NCI-H146 treated with DMSO at 0.1 percent for 48 hours (cell line): ENCODE data around the gene FGFR4.

Experiments
- DNase-seq: peaks from one replicate; lab custom pipeline; 2025; ENCODE audit not compliant: unreplicated experiment; lab: John Stamatoyannopoulos, UW

The FGFR4 gene

GRCh38 chr5:177099422-177100093 is 12.8 kb downstream of the FGFR4 start:
- peak; percentile 4 for DNase-seq

DNA sequence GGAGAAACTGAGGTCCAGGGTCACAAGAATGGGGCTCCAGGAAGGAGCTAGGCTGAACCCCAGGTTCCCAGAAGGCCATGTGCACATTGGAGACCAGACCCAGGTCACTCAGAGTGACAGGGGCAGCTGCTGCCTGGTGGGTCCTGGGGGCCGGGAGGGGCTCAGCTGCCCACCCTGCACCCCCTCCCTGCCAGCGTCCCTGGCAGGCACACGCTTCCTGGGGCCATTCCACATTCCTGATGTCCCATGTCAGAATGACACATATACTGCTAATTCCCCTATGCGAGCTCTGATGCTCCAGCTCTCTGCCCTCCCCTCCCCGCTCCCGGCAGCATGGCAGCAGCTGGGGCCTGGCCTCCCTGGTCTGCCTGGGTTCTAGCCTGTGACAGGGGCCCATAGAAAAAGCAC is 14.0 kb downstream of the FGFR4 start:
- DNase-seq, result no peak

DNA sequence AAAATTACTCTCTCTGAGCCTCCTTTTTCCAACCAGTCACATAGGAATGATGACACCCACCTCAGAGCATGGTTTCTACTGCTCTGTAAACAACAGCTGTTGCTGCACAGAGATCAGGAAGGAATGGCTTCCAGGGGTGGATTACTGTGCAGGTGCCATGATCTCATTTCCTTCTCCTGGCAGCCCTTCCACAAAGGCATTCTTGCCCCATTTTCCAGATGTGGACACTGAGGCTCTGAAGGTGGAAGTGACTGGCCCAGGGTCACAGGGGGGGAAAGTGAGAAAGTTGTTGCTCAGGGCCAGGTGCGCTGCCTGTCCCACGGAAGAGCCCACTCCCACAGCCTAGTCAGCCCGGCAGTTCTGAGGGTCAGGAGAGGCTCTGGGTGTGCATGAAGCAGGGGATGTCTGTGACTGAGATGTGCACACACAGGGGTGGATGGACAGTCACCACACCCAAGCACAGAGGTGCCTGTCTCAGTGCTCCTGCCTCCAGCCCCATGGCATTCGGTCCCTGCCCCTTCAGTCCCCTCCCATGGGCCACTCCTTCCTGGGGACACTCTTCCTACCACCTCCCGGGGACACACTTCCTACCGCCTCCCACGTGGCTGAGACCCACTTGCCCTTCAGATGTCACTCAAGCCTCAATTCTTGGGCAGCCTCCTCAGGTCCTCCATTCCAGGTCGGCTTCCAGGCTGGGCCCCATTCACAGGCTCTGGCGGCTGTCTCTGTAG is 17.0 kb downstream of the FGFR4 start:
- DNase-seq, result no peak

- no peak for DNase-seq
Observed at GRCh38 chr5:177105691-177106476, 19.2 kb downstream of the FGFR4 start.

DNA sequence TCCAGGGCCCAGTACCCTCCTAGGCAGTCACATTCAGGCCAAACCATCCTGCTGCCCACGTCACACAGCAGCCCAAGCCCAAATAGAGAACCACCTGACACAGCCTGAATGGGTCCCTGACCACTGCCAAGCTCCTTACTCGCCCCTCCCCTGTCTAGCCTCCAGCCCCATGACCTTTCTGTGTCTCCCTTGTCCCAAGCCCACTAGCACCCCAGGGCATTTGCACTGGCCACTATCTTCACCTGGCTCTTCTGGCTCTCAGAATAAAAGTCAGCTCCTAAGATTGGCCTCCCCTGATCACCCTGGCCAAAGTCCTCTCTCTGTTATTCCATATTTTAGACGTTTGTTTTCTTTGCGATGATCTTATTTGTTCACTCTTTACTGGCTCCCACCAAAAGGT is 20.4 kb downstream of the FGFR4 start:
- DNase-seq, result no peak

DNA sequence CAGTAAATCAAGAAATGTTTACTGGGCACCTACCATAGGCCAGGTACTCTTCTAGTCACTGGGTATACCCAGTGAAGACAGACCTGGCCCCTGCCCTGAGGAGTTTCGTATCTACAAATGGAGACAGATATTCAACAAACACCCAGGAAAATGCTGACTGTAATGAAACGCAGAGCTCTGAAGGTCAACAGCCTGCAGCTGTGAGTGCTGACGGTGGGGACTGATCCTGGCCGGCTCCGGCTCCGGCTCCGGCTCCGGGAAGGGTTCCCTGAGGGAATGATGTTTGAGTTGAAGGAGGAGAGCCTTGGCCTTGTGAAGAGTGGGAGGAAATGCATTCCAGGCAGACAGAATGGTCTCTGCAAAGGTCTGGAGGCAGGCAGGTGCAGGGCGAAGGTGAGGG is 23.1 kb downstream of the FGFR4 start:
- DNase-seq, result no peak

DNA sequence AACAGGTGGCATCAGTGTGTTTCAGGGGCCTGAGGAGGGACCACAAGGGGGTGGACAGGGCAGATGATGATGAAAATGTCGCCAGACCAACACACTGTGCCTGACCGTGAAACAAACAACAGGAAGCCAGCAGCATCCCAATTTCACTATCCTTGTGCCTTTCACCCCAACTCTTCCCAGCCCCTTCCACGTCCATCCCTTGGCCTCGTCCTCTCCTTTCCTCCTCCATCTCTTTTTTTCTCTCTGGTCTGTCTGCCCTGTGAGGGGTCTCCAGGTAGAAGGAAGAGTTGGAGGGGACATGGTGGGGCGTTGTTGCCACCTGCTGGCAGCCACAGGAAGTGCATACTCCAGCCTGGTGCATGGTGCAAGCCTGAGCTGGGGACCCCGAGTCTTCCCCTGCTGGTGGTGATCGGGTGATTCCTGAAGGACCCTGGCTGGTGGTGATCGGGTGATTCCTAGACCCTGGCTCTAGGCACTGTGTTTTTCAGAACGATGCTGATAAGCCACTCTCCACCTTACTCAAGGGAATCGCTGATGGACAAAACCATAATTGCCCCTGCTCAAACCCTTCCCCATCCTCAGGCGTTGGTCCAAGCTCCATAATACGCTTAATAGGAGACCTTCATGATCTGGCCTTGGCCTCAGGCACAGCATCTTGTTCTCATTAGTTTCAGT is 25.1 kb downstream of the FGFR4 start:
- DNase-seq, result peak; percentile 4

DNA sequence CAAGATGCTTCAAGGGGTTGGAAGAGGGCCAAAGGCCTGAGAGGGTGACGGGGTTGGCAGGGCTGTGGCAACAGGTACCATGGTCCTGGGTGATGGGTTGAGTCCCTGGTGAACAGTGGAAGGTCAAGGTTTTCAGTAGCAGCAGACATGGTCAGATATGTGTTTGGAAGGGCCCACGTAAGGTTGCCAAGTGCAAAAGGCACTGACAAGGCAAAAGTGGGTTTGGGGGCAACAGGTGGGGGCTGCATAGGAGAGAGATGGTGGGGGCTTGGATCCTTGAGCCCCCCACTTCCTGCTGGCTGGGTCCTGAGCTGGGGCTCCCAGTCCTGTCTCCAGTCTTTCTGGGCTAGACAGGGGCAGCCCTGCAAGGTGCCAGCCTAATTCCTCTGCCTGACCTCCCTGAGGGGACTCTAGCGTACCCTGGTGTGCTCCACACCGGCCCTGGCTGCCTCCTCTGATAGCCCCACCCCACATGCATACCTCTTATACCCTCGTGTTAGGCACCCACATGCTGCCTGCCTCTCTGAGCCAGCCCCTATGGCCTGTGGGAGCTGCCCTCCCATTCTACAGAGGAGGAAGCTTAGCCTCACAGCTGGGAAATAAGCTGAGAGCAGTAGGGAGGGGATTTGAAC is 26.0 kb downstream of the FGFR4 start:
- no peak for DNase-seq

DNA sequence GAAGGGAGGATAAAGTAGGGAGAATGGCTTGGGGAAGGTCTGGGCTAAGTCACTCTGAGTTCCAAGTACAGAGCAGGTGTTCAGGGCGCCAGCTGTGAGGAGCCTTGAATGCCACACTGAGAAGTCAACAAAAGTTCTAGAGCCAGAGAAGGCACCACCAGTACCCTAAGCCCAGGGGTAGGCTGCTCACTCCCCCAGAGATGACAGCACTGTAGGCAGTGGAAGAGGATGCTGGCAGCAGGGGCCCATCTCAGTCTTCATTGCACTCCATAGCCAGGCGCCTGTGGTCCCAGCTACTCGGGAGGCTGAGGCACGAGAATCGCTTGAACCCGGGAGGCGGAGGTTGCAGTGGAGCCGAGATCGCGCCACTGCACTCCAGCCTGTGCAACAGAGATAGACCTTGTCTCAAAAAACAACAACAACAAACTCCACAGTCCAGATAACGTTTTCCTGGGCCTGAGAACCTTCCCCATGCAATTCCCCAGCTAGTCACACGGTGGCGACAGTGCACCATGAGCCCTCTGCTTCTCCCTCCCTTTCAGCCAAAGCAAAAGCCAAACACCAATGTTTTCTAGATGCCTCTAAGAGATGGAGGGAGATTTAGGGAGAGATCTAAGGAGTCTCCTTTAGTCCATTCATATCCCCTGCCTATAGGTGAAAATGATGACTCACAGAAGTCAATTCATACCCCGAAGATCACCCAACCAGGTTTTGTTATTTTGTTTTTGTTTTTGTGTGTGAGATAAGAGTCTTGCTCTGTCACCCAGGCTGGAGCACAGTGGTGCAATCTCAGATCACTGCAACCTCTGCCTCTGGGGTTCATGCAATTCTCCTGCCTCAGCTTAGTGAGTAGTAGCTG is 27.1 kb downstream of the FGFR4 start:
- peak; percentile 17 for DNase-seq

GRCh38 chr5:177116631-177117373 is 30.1 kb downstream of the FGFR4 start:
- no peak for DNase-seq

- DNase-seq, result no peak
Observed at GRCh38 chr5:177117441-177118045, 30.8 kb downstream of the FGFR4 start.

DNA sequence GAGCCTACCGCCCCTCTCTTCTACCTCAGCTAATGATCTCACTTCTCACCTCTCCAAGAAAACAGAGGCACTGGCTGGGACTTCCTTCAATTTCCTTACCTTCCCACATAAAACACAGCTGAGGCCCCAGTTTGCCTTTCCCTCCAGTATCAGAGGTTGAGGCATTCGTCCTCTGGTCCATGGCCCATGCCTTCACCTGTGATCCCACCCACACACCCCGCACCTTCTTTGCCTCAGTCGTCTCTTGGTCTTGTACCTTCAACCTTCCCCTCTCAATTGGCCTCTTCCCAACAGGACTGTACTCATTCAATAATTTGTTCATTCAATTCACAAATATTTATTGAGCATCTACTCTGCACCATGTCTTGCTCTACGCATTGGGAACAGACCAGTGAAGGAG is 35.9 kb downstream of the FGFR4 start:
- DNase-seq, result no peak

GRCh38 chr5:177123789-177124485 is 37.2 kb downstream of the FGFR4 start:
- no peak for DNase-seq

GRCh38 chr5:177124486-177124991 is 37.8 kb downstream of the FGFR4 start:
- DNase-seq, result no peak

GRCh38 chr5:177126771-177127170 is 40.1 kb downstream of the FGFR4 start:
- no peak for DNase-seq

- no peak for DNase-seq
Observed at GRCh38 chr5:177128551-177128981, 41.9 kb downstream of the FGFR4 start.

GRCh38 chr5:177130211-177131018 is 43.7 kb downstream of the FGFR4 start:
- no peak for DNase-seq
